Panc1 (cell line): Measurements from ENCODE around the gene RGL4. TPM values are rescaled to one million over a fixed set of nuclear protein-coding genes. Genes with fewer than 3 reads are reported as not detected.
A peak's percentile ranks its signal among the peaks of the same experiment; 100 is the strongest.
"Not testable (repeated sequence)": the region's sequence is repeated elsewhere in the genome, so short reads cannot be mapped to it uniquely, and the experiment has no call there.

Source experiments
- ATAC-seq: fragments of 200-7000 bp; cut with Tn5 transposase; 2 replicates; pipeline ENCODE4 v1.9.1; 2020; ENCODE audit warnings: mild to moderate bottlenecking, moderate library complexity
- Bru-seq: library from RNA; stranded (reverse); fragments of 400-500 nt; gene quantifications from one replicate; lab custom pipeline; 2021; lab: Mats Ljungman, UMichigan
- BruChase-seq, 2 experiments: library from RNA; stranded (reverse); fragments of 400-500 nt; gene quantifications; one replicate each; lab custom pipeline; 2021; lab: Mats Ljungman, UMichigan
- BruUV-seq: library from RNA; stranded (reverse); fragments of 400-500 nt; replicated peaks from 2 replicates; lab custom pipeline; 2021; lab: Mats Ljungman, UMichigan
- CTCF ChIA-PET: fragments of 300-600 bp; sonication (Branson Sonifier 250); formaldehyde crosslinking; loops from one replicate; lab custom pipeline; 2022; ENCODE audit warnings: antibody characterized with exemption; lab: Charles Lee
- POLR2A ChIA-PET: fragments of 300-600 bp; sonication (Branson Sonifier 250); formaldehyde crosslinking; loops from one replicate; lab custom pipeline; 2022; ENCODE audit warnings: antibody characterized with exemption; lab: Charles Lee
- DNase-seq: peaks from one replicate; pipeline ENCODE4 v3.0.0-alpha.2; 2010; ENCODE audit warnings: low read depth, low spot score
- H3K27ac ChIP-seq: 2 replicates; pipeline ENCODE4 v1.5.1; 2011; ENCODE audit warnings: mild to moderate bottlenecking, low read length, inconsistent platforms
- H3K27me3 ChIP-seq: fragments of 200-500 bp; sonication (Bioruptor generic); 2 replicates; pipeline ENCODE4 v1.6.0; 2014; ENCODE audit warnings: low read length, inconsistent platforms; ENCODE audit not compliant: control insufficient read depth, insufficient read depth
- H3K36me3 ChIP-seq: fragments of 200-500 bp; sonication (Bioruptor generic); 2 replicates; pipeline ENCODE4 v1.5.1; 2014; ENCODE audit warnings: inconsistent platforms, mild to moderate bottlenecking, low read length, moderate library complexity; ENCODE audit not compliant: control insufficient read depth, insufficient read depth
- H3K4me1 ChIP-seq: 2 replicates; pipeline ENCODE4 v1.5.1; 2011; ENCODE audit warnings: inconsistent platforms, mild to moderate bottlenecking, low read length, moderate library complexity; ENCODE audit not compliant: control insufficient read depth, insufficient read depth
- H3K4me3 ChIP-seq, 2 experiments: 2 replicates each; pipeline ENCODE4 v1.5.1; 2011 to 2012; ENCODE audit warnings: low read depth in 2 of 2, low read length in 2 of 2, mild to moderate bottlenecking in 2 of 2, inconsistent platforms in 1 of 2, moderate library complexity in 1 of 2
- H3K9me3 ChIP-seq: fragments of 200-500 bp; sonication (Bioruptor generic); 2 replicates; pipeline ENCODE4 v1.5.1; 2014; ENCODE audit warnings: low read depth, mild to moderate bottlenecking, inconsistent platforms, low read length, moderate library complexity; ENCODE audit not compliant: control insufficient read depth, insufficient read depth
- POLR2AphosphoS5 ChIP-seq: IDR thresholded peaks from 2 replicates; pipeline ENCODE4 v1.6.1; 2012; ENCODE audit warnings: mild to moderate bottlenecking, low read depth, low read length, moderate library complexity
- SIN3A ChIP-seq: IDR thresholded peaks from 2 replicates; pipeline ENCODE4 v1.6.1; 2012; ENCODE audit warnings: low read depth, mild to moderate bottlenecking, low read length, moderate library complexity, borderline replicate concordance; ENCODE audit not compliant: insufficient read depth
- TCF7L2 ChIP-seq: IDR thresholded peaks from 2 replicates; pipeline ENCODE4 v1.6.1; 2011; ENCODE audit warnings: mild to moderate bottlenecking, low read depth, low read length, inconsistent platforms
- in situ Hi-C: cut with HindIII; loops from 2 replicates; pipeline ENCODE4 v1.10.0; 2016; ENCODE audit warnings: low sequenced_read_pairs, low pct_unique_long_range_greater_than_20kb
- intact Hi-C: fragments of 100-400 bp; cut with micrococcal nuclease; formaldehyde crosslinking; loops from one replicate; pipeline ENCODE4 v1.10.0; 2022; ENCODE audit not compliant: unreplicated experiment
- long read RNA-seq: library from polyadenylated mRNA; unstranded; transcript quantifications from one replicate; pipeline ENCODE4 v2.0.0, GENCODE V29; 2021; ENCODE audit not compliant: unreplicated experiment
- polyA plus RNA-seq: library from polyadenylated mRNA; unstranded; fragments of >200 nt; gene quantifications from one replicate; pipeline ENCODE4 v1.2.1, GENCODE V29; 2012; ENCODE audit warnings: missing spikeins; ENCODE audit not compliant: insufficient read length
- total RNA-seq: library from RNA; stranded (reverse); gene quantifications from one replicate; pipeline ENCODE4 v1.2.1, GENCODE V29; 2021; ENCODE audit not compliant: unreplicated experiment
- TF ChIP-seq, protein P1 (sequence below): fragments of 450-650 bp; IDR thresholded peaks from 2 replicates; pipeline ENCODE4 v1.5.1; 2017; ENCODE audit warnings: mild to moderate bottlenecking
- TF ChIP-seq, protein P2 (sequence below), 2 experiments: IDR thresholded peaks; 2 replicates each; pipeline ENCODE4 v1.6.1; 2011 to 2012; ENCODE audit warnings: low read depth in 2 of 2, control low read depth in 1 of 2, low read length in 1 of 2, mild to moderate bottlenecking in 1 of 2, moderate library complexity in 1 of 2; ENCODE audit not compliant: insufficient read depth in 1 of 2

Gene RGL4, protein sequence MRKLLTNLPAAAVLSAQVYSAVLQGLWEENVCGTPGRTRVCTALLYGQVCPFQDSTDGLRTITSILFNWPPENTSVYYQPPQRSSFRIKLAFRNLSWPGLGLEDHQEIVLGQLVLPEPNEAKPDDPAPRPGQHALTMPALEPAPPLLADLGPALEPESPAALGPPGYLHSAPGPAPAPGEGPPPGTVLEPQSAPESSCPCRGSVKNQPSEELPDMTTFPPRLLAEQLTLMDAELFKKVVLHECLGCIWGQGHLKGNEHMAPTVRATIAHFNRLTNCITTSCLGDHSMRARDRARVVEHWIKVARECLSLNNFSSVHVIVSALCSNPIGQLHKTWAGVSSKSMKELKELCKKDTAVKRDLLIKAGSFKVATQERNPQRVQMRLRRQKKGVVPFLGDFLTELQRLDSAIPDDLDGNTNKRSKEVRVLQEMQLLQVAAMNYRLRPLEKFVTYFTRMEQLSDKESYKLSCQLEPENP
- total RNA-seq = not detected
- 0.73 TPM for polyA plus RNA-seq
- Bru-seq, nascent RNA = not detected
- BruChase-seq, experiment 1, labeled RNA remaining after a 2-hour chase = not detected
- BruChase-seq, experiment 2, labeled RNA remaining after a 6-hour chase = not detected
- long read RNA-seq = 0 reads

DNA sequence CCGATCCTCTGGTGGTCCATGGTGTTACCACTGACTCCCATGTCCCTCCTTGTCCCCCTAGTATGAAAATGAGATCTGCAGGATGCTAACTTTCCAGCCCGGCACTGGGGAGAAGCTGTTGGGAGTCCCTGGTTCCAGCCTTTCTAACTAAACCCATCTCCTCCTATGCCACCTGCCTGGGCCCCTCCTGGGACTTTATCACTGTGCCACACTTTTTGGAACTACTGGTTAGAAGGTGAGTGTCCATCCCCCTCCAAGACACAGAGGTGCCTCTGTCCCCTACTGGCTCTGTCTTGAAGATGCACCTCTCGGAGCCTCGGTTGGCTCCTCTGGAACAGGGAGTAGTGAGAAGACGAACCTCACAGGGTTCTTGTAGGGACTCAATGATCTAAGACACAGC is at the start of gene RGL4:
TSS of gene RGL4 (plus strand) at position 301 of the 400 bp plus-strand sequence. CDS start 1,018 bp downstream, outside the sequence.
- in situ Hi-C loops (no loop called here), intact Hi-C loops (no loop called here)
- DNase-seq (no peak), ATAC-seq (no peak)
- H3K9me3 ChIP-seq = no peaks in the 10 kb centered on the region
- no peaks in the 10 kb centered on the region for H3K27me3 ChIP-seq
- H3K4me3 ChIP-seq = no peak within 1 kb of the TSS
- no peaks in the 10 kb centered on the region for H3K4me1 ChIP-seq
- ChIA-PET CTCF (no interaction called here), POLR2A (no interaction called here)
- BruUV-seq = TSS peak; percentile 58
- no peaks in the 10 kb centered on the region for H3K36me3 ChIP-seq
- TF ChIP-seq TCF7L2 (no peak), SIN3A (no peak), POLR2AphosphoS5 (no peak)
- TF ChIP-seq, protein P1, sequence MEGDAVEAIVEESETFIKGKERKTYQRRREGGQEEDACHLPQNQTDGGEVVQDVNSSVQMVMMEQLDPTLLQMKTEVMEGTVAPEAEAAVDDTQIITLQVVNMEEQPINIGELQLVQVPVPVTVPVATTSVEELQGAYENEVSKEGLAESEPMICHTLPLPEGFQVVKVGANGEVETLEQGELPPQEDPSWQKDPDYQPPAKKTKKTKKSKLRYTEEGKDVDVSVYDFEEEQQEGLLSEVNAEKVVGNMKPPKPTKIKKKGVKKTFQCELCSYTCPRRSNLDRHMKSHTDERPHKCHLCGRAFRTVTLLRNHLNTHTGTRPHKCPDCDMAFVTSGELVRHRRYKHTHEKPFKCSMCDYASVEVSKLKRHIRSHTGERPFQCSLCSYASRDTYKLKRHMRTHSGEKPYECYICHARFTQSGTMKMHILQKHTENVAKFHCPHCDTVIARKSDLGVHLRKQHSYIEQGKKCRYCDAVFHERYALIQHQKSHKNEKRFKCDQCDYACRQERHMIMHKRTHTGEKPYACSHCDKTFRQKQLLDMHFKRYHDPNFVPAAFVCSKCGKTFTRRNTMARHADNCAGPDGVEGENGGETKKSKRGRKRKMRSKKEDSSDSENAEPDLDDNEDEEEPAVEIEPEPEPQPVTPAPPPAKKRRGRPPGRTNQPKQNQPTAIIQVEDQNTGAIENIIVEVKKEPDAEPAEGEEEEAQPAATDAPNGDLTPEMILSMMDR = no peak
- TF ChIP-seq, protein P2, sequence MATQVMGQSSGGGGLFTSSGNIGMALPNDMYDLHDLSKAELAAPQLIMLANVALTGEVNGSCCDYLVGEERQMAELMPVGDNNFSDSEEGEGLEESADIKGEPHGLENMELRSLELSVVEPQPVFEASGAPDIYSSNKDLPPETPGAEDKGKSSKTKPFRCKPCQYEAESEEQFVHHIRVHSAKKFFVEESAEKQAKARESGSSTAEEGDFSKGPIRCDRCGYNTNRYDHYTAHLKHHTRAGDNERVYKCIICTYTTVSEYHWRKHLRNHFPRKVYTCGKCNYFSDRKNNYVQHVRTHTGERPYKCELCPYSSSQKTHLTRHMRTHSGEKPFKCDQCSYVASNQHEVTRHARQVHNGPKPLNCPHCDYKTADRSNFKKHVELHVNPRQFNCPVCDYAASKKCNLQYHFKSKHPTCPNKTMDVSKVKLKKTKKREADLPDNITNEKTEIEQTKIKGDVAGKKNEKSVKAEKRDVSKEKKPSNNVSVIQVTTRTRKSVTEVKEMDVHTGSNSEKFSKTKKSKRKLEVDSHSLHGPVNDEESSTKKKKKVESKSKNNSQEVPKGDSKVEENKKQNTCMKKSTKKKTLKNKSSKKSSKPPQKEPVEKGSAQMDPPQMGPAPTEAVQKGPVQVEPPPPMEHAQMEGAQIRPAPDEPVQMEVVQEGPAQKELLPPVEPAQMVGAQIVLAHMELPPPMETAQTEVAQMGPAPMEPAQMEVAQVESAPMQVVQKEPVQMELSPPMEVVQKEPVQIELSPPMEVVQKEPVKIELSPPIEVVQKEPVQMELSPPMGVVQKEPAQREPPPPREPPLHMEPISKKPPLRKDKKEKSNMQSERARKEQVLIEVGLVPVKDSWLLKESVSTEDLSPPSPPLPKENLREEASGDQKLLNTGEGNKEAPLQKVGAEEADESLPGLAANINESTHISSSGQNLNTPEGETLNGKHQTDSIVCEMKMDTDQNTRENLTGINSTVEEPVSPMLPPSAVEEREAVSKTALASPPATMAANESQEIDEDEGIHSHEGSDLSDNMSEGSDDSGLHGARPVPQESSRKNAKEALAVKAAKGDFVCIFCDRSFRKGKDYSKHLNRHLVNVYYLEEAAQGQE (IDR thresholded peaks at IDR 0.05; ENCODE audit: insufficient read depth in 1 of 2, low read depth in 2 of 2, low read length in 1 of 2) = no peak
- no peak within 1 kb of the TSS for H3K27ac ChIP-seq

DNA sequence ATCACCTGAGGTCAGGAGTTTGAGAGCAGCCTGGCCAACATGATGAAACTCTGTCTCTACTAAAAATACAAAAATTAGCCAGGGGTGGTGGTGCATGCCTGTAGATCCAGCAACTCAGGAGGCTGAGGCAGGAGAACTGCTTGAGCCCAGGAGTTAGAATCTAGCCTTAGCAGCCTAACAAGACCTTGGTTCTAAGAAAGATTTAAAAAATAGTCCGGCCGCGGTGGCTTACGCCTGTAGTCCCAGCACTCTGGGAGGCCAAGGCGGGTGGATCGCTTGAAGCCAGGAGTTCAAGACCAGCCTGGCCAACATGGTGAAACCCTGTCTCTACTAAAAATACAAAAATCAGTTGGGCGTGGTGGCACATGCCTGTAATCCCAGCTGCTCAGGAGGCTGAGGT is 44.3 kb upstream of the RGL4 start:
- intact Hi-C loops, in situ Hi-C loops, H3K4me1 ChIP-seq, BruUV-seq, ATAC-seq, POLR2A ChIA-PET, H3K4me3 ChIP-seq, CTCF ChIA-PET, H3K27me3 ChIP-seq, H3K9me3 ChIP-seq, H3K36me3 ChIP-seq, H3K27ac ChIP-seq, DNase-seq: not testable (repeated sequence)
